HG03558 (cell line): Measurements from ENCODE around the gene CCDC158.
"Not testable (repeated sequence)": the region's sequence is repeated elsewhere in the genome, so short reads cannot be mapped to it uniquely, and the experiment has no call there.

Experiments used
- ATAC-seq: cut with Tn5 transposase; IDR thresholded peaks from one replicate; pipeline ENCODE4 v1.9.1; 2021; ENCODE audit warnings: moderate number of reproducible peaks; ENCODE audit not compliant: unreplicated experiment; ENCODE audit errors: extremely low read depth

Gene CCDC158

DNA sequence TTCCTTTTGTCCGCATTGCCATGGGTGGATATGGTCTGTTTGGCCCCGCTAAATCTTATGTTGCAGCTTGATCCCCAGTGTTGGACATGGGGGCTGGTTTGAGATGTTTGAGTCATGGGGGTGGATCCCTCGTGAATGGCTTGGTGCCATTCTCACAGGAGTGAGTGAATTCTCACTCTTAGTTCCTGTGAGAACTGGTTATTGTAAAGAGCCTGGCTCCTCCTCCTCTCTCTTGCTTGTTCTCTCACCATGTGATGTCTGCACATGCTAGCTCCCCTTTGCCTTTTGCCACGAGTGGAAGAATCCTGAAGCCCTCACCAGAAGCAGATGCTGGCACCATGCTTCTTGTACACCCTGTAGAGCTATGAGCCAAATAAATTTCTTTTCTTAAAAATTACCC is 137.0 kb downstream of the CCDC158 start:
- no peak for ATAC-seq

DNA sequence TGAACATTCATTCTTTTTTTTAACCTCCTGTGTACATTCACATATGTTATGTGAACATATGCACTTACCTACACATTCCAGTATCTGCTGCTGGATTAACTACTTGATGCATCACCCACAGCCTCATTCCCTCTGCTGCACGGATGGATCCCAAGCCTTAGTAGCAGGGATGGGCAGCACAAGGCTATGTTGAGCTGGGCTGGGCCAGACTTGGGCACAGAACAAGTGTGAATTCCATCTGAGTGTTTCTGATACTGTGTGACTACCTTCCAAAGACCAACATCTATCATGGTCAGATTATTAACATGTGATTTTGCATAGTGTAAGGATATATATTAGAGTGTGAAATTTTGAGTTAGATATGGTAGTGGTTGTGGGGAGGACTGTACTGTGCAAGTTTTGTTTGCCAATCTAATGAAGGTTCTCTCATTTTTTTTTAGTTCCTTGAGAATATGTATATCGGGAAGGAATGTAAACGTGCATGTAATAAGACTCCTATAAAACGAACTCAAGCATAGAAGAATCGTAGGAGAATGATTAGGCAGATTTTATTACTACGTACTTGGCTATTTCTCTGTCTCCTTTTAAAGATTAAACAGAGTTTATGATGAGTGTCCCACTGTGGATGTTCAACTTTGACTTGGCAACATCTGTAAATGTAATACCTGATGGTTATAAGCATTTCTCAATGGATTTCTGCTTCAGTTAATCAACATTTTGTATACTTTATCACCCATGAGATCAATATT is 137.8 kb downstream of the CCDC158 start:
- ATAC-seq = no peak

DNA sequence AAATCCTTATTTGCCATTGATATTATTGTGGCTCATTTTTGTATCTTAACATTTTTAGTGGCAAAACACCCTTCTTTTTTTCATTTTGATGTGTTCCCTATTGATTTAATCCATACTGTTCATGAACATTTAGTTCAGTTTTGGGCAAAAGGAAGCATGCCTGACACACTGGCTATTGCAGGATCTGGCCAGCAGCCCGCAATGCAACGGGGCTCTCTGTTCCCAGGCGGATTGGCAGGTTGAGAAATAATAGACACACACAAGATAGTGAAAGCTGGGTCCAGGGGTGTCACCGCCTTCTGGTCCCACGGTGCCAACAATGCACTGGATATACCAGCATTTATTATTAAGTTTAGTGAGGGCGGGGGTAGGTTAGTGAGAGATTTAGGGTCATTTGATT is 139.3 kb downstream of the CCDC158 start:
- not testable (repeated sequence) for ATAC-seq

DNA sequence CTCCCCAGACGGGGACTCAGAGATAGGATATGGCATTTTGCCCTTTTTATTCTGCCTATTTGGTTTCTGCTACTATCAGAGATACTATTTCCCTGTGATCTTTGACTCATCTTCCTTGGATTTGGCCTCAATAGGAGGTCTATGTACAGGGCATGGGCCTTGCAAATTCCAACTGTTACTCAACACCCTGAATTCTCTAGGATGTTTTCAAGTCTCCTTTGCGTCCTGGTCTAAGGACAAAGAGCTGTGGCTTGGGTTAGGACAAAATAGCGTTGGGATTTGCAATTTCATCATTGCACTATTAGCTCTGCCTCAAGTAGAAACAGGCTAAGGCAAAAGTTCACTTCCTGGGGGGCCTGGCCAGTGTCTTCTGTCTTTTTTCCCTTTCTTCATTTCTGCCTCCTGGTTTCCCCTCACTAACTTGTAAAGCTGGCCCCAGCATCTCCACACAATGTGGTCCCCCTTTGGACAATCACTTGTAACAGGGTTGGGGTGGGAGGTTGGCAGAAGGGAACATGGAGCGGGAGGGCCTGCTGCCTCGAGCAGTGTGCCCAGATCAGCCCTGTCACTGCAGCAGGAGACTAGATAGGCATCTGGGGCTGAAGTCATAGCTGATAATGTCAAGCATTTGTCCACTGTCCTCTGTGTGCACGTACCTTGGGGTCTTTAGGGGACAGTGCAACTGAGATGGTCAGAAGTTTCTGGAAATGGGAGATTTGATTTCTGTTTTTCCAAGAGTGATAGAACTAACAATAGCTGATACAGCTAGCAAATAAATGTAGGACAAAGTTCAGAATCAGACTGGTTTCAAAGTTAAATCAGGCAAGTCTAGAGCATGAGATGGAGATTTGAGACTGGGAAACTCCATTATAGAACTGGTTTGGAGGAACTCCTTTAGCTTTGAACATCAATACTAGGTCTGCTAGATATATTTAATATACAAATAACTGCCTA is 140.2 kb downstream of the CCDC158 start:
- no peak for ATAC-seq

DNA sequence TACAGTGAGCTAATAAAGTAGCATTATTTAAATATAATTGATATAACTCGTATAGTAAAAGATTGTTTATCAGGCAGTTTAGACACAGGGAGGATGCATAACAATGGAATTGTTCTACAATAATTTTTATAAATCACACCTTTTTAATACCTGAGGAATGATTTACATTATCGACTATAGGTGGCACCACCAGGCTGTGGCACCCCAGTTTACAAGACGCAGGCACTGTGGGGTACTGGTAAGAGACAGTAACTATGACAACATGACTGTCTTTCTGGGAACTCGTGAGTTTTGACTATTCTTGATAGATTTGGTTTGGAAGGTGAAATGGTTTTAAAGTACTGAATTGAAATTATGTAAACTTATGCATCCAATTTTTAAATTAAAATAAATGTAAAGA is 141.5 kb downstream of the CCDC158 start:
- ATAC-seq = no peak

DNA sequence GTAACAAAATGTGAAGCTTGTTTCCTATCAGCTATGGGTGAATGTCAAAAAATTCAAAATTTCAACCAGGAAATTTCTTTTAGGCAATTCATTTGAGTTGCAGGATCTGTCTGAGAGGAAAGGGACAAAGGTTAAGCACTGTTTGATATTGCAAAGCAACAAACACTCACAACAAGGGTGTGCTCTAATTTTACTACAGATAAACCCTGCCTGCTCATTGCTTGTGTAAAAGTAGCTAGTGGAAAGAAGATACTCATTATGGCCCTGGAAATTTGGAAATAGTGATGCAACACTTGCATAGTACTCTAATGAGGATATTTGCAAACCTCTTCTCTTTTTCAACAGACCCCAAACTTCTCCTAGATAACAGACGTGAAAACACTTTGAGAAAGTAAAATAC is 142.4 kb downstream of the CCDC158 start:
- no peak for ATAC-seq

DNA sequence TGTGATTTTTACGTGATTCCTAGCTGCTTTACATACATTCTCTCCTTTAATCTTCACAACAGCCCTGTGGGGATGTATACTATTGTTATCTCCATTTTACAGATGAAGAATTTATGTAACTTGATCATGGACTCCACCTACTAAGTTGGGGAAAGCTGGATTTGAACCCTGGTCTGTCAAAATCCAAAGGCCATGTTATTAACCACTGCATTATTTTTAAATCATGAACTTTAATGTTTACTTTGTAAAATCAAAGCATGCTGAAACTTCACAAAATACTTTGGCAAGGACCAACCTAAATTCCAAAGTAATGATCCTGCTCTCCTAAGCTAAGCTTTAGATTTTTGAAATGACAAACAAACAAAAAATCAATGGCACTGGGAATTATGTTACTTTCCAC is 143.3 kb downstream of the CCDC158 start:
- ATAC-seq = no peak

DNA sequence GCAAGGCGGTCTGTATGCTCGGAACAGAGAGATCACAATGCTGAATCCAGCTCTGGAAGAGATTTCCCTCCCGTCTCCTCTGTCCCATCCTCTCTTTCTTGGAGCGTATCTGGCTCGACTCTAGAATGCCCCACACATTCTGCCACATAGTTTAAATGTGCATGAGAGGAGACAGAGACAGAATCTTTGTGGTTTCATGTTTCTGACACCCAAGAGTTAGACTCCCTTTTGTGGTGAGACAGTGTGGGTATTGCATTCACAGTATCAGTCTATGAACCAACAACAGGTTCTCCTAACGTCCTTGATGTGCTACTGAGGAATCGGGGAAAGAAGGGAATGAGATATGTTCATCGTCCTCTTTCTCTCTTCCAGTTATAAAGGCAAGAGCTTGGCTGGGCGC is 144.1 kb downstream of the CCDC158 start:
- no peak for ATAC-seq

DNA sequence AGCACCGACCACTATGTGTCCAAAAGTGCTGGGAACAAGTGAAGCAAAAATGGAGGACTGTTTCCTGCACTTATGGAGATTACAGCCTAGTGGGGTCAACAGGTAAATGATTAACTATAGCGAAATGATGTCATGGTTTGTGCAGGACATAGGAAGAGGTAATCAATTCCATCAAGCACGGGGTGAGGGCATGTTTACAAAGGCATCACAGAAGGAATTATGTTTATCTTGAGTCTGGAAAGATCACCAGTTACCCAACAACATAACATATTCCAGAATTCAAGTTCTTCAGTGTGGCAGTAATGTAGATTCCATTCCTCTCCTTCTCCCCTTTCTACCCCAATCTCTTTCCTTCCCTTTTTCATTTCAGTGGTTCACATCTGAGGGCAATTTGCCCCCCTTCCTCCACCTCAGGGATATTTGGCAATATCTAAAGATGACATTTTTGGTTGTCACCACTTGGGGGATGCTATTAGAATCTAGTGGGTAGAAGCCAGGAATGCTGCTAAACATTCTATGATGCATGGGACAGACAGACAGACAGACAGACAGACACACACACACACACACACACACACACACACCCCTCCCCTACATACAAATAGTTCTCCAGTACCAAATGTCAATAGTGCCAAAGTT is 145.3 kb downstream of the CCDC158 start:
- ATAC-seq = no peak

DNA sequence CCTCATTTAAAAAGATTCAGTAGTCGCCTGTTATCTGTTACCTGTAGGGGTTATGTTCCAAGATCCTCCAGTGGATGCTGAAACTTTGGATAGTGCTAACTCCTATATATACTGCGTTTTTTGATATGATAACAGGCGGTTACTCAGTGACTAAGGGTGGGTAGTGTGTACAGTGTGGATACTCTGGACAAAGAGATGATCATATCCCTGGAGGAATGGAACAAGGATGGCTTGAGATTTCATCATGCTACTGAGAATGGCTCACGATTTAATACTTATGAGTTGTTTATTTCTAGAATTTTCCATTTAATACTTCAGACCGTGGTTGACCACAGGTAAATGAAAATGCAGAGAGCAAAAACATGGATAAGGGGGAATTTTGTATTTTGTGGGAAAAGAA is 147.9 kb downstream of the CCDC158 start:
- ATAC-seq = no peak

DNA sequence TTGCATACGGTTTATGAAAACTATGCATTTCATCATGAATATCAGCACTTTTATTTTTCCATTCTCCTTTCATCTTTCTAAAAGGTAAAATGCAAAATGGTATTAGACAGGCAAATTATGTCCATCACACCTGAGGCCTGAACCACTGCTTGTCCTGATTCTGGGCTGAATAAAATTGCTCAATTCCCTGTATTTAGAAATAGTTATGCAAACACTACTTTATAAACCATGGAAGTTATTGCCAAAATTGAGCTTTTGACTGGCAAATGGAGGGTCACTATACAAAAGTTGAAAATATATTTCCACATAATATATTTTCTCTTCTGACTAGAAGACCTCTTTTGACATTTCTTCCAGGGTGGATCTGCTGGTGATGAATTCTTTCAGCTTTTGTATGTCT is 148.4 kb downstream of the CCDC158 start:
- no peak for ATAC-seq

DNA sequence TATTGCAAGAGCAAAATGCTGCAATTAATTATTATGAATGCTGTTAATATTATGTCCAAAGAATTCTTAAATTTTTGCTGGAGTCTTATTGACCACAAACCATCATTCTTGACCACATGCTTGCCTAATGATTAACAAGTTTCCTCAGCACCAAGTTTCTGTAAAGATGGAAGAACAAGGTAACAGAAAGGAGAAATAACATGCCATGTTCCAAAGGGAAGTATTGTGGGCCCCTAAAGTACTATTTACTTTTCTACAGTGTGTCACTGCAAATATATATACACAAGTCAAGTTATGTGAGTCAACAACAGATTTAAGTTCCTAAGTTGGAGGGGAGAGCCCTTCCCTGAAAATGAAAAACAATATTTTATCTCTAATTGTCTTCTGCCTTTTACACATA is 148.9 kb downstream of the CCDC158 start:
- ATAC-seq = no peak

DNA sequence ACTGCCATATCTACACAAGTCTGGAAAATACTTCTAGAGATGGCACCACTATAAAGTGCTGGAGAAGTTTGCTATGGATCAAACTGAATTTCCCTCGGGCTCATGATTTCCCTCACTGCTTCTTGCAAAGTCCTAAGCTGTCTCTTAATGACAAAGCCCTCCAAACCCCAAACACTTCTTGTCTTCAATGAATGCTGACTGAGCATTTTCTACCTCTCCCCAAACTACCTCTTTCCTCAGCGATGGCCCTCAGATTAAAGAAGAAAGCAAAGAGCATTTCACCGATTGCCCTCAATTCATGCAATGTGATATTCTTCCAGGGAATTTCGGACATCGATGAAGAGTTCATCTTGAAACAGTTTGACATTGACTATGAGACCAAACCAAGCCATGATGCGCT is 149.7 kb downstream of the CCDC158 start:
- no peak for ATAC-seq

DNA sequence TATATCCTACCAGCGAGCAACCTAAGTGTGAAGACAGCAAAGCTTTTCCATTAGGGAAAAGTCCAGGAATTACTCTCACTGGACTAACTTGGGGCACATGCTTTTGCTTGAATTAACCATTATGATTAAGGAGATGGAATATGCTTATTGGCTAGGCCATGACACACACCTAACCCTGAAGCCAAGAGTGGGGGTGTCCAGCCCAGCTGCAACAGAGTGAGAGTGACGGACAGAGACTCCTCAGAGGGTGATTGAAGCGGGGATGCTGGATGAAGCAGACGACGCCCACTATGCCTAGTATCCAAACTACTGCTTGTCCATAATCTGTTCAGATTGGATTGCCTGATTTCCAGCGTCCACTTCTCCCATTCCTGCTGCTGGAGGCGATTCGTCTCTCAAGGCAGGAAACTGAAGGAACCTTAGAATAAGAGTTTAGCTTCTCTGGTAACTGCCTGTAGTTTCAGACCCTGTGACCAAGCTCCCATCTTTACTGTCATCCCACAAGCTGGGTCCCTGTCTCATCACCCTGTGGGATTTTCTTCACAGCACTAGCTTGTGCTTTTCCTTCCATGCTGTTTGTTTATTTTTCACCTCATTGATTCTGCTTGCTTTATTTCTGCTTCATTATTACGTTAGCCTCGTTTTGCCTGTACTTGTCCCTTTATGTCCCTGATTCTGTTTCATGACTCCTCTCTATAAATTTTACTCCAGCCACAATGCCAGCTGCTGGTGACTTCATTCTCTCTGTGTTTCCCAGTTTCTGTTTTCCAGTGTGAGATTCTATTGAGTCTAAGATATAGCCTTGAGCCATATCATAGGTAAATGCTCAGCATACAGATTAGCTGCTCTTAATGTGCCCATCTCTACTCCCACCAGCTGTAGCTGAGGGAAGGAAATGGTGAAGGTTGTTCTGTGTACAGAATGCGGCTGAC is 150.4 kb downstream of the CCDC158 start:
- no peak for ATAC-seq

DNA sequence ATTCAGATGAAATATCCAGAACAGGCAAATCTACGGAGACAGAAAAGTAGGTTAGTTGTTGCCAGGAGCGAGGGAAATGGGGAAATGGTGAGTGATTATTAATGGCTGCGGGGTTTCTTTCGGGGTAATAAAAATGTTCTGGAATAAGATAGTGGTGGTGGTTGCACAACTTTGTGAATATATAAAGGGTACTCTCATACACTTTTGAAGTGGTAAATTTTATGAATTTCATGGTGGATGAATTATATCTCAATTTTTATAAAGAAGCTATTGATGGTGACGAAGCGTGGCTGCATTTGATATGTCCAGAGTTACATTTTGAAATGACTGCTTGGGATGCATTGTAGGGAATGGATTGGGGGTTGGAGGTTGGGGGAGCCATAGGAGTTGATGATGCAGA is 153.1 kb downstream of the CCDC158 start:
- ATAC-seq = no peak

DNA sequence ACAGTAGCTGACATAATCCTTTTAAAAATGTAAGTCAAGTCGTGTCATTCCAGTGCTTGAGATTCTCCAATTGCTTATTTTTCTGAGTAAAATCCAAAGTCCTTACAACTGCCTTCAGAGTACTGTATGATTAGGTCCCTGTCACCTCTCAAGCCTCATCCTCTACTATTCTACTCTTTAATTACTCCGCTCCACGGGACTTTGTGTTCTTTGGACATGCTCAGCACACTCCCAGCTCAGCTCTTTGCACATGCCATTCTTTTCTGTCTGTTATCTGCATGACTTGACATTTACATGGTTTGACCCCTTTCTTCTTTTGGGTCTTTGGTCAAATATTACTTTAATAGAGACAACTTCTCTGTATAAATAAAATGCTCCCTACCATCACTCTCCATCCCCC is 154.3 kb downstream of the CCDC158 start:
- no peak for ATAC-seq

DNA sequence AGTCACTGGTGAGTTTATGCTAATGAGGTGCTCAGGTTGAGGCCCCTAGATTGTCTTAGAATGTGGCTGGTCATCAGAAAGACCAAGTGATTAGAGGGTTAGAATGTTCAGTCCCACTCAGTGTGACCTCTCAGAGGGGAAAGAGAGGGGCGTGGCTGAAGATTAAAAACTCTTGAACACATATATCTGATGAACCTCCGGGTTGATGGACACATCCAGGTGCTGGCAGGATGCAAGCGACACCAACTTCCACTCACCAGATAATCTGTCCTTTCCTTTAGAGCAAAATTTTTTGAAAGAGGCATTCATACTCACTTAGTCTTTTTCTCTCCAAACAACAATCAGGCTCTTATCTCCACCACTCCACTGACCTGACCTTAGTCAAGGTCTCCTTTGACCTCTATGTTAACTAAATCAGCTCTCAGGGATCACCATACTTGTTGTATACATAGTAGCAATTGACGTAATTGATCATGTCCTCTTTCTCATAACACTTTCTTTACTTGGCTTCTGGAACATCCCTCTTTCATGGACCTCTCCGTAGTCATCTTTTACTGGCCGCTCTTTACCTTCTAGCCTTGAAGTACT is 155.2 kb downstream of the CCDC158 start:
- ATAC-seq = no peak
